ENCODE measurements around the gene NRP2. TPM values are rescaled to one million over a fixed set of nuclear protein-coding genes. Genes with fewer than 3 reads are reported as not detected.

NRP2 gene
- polyA plus RNA-seq, 4 donors: 59.2 to 105 (median 74.0) TPM

DNA sequence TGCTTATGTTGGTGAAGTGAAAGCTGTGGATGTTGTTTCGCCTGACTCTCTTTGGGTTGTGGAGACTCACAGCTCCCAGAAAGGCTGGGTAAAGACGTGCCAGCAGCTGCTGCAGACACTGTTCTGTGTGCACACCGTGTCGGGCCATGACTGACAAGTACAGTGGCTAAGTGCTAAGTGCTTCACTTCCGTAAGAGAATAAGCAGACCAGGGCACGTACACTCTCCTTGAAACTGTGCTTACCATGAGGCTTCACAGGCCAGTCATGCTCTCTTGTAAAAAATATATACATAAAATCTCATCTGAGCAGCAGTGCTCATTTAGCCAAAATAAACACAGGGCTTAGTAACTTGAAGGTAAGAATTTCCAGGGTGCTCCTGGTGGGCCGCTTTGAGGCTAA is 86.0 kb downstream of the NRP2 start:
- no peak for DNase-seq (ENCODE audit: low read depth in 4 of 4, low spot score in 3 of 4)

- no peak for DNase-seq (ENCODE audit: low read depth in 4 of 4, low spot score in 3 of 4)
Observed at GRCh38 chr2:205768815-205769494, 86.7 kb downstream of the NRP2 start.

DNA sequence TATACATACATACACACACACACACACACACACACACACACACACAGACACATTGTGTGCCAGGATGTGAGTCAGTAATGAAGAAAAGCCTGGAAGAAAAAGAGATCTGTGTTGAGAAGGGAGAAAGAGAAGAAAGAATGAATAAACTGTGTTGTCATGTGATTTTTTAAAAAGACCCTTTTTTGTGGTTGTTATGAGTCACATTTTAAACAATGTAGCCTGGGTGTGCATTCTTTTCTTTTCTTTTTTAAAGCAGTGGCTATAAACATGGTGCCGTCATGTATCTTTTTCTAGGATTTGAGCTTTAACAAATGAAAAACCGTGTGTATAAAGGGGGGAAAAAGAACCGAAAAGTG is 87.2 kb downstream of the NRP2 start:
- DNase-seq (ENCODE audit: low read depth in 4 of 4, low spot score in 3 of 4): no peak

DNA sequence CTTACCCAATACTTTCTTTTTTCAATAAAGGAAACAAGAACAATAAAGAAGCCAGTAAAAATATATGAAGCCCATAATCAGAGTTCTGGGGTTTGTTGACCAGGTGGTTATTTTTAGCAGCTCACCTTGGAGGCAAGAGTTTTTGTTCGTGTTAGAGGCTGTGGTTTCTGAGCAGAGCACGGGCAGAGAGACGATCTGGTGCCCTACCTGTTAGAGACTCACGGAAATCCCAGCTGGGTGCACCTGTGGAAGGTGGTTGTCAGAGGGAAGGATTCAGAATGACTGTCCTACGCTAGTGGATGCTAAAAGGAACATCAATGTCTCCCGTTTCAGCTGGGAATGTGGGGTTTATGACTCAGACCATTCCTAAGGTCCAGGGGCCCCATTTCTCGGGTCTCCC is 87.6 kb downstream of the NRP2 start:
- no peak for DNase-seq (ENCODE audit: low read depth in 4 of 4, low spot score in 3 of 4)

- DNase-seq (ENCODE audit: low read depth in 4 of 4, low spot score in 3 of 4): no peak
Observed at GRCh38 chr2:205770577-205770976, 88.3 kb downstream of the NRP2 start.

DNA sequence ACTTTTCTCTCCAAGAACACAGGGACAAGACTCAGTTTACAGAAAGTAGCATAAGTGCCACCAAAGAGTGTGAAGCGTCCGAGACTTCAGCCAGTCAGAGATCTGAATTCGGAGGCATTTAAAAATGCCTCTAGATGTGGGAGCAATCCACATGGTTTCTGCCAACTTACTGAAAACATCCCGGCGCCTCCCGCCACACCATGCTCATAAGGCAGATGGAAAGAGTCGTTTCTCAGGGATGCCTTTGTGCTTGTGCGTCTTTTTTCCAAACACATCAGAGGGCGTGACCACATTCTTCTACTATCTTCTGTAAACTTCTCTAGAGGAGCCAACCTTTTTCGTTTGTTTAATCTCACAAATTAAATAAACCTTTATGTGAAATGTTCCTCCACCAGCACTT is 88.7 kb downstream of the NRP2 start:
- DNase-seq (ENCODE audit: low read depth in 4 of 4, low spot score in 3 of 4): no peak

DNA sequence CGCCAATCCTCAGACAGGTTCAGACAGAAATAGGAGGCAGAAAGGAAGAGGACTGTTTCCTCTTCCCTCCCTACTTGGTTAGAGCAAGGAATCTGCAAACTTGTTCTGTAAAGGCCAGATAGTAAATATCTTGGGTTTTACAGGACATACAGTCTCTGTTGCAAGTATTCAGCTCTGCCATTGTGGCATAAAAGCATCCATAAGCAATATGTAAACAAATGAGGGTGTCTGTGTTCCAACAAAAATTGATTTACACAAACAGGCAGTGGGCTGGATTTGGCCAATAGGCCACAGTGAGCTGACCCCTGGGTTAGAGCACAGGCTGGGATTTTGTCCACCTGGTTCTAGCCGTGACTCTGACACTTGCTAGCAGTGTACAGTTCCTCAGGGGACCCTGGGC is 89.4 kb downstream of the NRP2 start:
- DNase-seq (ENCODE audit: low read depth in 4 of 4, low spot score in 3 of 4): no peak

DNA sequence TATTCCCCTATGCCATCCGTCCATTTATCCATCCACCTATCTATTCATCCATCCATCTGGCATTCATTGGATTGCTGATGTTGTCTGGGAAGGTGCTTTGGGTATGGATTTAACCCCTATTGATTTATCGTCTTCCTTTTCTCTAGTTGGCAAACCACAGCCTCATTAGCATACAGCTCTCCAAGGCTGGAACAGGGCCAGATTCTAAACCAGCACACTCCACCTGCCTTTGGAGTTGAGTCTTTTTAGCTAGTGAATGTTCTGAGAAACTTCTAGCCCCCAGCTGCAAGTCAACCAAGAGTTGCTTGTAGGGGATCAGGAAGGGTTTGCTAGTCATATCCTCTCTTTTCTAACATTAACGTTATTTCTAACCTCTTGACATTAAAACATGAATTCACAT is 90.7 kb downstream of the NRP2 start:
- DNase-seq (ENCODE audit: low read depth in 4 of 4, low spot score in 3 of 4): no peak

- no peak for DNase-seq (ENCODE audit: low read depth in 4 of 4, low spot score in 3 of 4)
Observed at GRCh38 chr2:205773989-205774388, 91.7 kb downstream of the NRP2 start.

DNA sequence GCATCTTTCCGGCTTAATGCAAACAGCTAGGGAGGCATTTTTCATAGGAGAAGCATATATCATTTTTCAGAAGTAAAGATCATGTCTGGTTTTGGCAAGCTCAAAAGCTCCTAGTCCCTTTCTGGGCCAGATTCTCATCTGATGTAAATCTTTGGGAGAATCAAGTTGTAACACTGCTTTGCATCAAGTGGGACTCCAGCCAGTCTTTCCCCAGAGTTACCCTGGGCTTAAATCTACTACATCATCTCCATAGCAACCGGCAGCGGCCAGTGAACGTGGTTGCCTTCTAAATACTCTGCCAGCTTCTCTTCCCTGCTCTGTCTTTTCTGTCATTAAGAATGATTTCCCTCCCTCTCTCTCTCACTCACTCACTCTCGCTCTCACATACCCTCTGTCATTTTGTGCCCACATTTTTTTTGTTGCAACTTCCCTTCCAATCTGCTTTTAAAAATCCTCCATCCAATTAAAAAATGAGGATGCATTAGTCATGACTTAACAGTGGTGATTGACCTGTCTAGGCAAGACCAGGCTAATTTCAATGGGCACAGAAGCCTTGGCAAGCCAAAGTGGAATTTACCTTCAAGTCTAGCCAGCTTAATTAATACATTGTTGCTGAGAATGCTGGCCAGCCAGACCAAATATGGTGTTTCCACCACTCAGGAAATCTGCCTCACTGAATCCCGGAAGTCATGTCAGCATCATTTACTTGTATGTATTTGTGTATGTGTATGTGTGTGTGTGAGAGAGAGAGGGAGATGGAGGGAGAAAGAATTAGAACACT is 93.0 kb downstream of the NRP2 start:
- DNase-seq (ENCODE audit: low read depth in 4 of 4, low spot score in 3 of 4): no peak

DNA sequence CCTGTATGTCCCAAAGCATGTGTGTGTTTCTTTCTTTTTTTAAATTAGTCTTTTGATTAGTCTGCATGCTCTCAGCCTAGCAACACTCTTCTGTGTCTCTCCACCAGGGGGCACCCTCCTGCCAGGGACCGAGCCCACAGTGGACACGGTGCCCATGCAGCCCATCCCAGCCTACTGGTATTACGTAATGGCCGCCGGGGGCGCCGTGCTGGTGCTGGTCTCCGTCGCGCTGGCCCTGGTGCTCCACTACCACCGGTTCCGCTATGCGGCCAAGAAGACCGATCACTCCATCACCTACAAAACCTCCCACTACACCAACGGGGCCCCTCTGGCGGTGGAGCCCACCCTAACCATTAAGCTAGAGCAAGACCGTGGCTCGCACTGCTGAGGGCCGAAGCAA is 93.8 kb downstream of the NRP2 start:
- no peak for DNase-seq (ENCODE audit: low read depth in 4 of 4, low spot score in 3 of 4)

GRCh38 chr2:205776720-205777119 is 94.4 kb downstream of the NRP2 start:
- no peak for DNase-seq (ENCODE audit: low read depth in 4 of 4, low spot score in 3 of 4)

DNA sequence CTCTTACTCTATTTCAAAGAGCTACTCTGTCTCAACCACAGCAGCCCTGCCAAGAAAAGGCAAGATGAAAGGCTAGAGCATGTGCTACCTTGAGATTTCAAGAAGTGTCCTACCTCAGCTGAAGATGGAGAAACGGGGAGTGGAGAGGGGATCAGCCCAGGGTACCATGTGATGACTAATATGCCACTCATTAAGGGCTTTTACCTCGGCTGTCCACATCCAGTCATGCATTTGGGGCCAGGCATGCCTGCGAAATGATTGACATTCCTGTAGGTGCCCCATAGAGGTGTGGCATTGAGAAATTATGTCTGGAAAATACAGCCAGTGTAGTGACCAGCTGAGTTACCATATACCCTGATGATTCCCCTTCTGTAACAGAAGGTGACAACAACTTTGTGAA is 96.1 kb downstream of the NRP2 start:
- no peak for DNase-seq (ENCODE audit: low read depth in 4 of 4, low spot score in 3 of 4)

DNA sequence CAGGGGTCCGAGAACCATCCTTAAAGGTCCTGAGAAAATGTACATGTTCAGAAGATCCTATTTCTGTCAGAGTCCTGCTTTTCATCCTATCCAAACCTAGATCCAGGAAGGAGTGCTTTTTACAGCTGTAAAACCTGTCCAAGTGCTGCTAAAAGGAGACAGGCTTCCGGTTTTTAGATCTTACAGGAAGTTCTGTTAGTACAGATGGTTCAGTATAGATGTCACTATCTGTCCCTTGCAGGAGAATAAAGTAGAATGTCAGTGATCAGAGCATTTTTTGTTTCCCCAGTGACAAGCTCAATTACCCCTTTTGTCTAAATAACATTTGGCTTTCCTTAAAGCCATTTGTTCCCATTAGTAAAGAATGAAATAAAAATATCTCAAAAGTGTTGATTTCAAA is 98.3 kb downstream of the NRP2 start:
- no peak for DNase-seq (ENCODE audit: low read depth in 4 of 4, low spot score in 3 of 4)

DNA sequence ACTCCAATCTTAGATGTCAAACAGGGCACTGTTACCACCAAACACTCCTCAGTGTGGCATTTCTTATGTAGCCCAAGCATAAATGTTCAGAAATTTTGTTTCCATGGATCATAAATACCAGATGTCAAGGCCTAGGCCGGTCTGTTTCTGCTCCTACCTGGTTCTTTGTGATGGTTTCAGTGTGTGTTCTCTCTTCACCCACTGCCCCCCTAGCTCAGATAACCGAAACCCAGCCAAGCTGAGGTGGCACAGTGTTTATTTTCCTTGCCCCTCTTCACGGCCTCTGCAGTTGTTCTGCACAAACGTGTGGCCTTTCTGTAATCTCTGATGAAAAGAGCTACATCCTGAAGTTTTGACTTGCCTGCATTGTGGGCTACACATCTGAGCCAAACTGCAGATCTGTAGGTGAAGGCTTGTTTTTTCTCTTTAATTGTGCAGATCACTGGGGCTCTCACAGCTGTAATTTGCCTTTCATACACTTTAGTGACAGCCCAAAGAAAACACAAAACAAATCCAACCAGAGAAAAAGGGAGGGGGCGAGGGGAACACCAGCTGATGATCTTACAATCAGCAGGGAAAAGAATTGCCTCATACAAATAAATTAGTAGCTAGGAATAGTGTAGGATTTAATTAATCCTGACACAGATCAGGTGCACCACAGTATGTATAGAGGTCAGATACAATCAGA is 99.1 kb downstream of the NRP2 start:
- DNase-seq (ENCODE audit: low read depth in 4 of 4, low spot score in 3 of 4): no peak

GRCh38 chr2:205782941-205783340 is 100.6 kb downstream of the NRP2 start:
- no peak for DNase-seq (ENCODE audit: low read depth in 4 of 4, low spot score in 3 of 4)

- DNase-seq (ENCODE audit: low read depth in 4 of 4, low spot score in 3 of 4): no peak
Observed at GRCh38 chr2:205783872-205784499, 101.7 kb downstream of the NRP2 start.

- DNase-seq (ENCODE audit: low read depth in 4 of 4, low spot score in 3 of 4): no peak
Observed at GRCh38 chr2:205785507-205786260, 103.4 kb downstream of the NRP2 start.

DNA sequence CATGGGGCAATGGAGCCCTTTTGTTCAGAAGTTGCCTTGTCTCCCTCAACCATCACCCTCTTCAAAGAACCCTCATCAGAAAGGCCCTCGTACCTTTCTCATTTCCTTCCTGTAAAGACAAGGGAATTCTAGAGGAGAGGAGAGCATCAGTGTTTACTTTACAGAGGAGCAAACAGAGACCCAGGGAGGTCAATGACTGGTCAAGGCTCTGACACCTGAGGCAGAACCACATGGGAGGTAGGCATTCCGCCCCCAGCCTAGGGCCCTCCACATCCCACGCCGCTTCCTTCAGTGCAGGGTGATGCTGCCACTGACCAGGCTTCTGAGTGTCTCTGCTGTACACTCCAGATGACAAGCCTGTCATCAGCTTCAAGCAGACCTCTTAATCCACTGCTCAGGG is 104.7 kb downstream of the NRP2 start:
- DNase-seq (ENCODE audit: low read depth in 4 of 4, low spot score in 3 of 4): no peak

- no peak for DNase-seq (ENCODE audit: low read depth in 4 of 4, low spot score in 3 of 4)
Observed at GRCh38 chr2:205787761-205788160, 105.5 kb downstream of the NRP2 start.

- no peak for DNase-seq (ENCODE audit: low read depth in 4 of 4, low spot score in 3 of 4)
Observed at GRCh38 chr2:205789906-205790305, 107.6 kb downstream of the NRP2 start.
